ENCODE data around the gene PSMC3IP.

GRCh38 chr17:42559075-42559474, 18.5 kb downstream of the PSMC3IP start:
- TF ChIP-seq CTCF (conservative IDR thresholded peaks at IDR 0.05; ENCODE audit: low read depth, low read length) = no peak
- TF ChIP-seq EZH2 (IDR thresholded peaks at IDR 0.05; ENCODE audit: borderline replicate concordance, low read depth, low read length, poor library complexity, severe bottlenecking) = no peak
